Stimulated activated CD4-positive, alpha-beta T cell treated with anti-CD3 and anti-CD28 coated beads, Interleukin-15, amount 100 ng/mL, for 48 hours (primary cell): ENCODE measurements around the gene PTGES.
"Not testable (repeated sequence)": the region's sequence is repeated elsewhere in the genome, so short reads cannot be mapped to it uniquely, and the experiment has no call there.

Experiments used
- DNase-seq, 2 donors: peaks; one replicate each; pipeline ENCODE4 v3.0.0-alpha.2; 2020; ENCODE audit warnings: low read depth in 2 of 2

PTGES gene, protein sequence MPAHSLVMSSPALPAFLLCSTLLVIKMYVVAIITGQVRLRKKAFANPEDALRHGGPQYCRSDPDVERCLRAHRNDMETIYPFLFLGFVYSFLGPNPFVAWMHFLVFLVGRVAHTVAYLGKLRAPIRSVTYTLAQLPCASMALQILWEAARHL

DNA sequence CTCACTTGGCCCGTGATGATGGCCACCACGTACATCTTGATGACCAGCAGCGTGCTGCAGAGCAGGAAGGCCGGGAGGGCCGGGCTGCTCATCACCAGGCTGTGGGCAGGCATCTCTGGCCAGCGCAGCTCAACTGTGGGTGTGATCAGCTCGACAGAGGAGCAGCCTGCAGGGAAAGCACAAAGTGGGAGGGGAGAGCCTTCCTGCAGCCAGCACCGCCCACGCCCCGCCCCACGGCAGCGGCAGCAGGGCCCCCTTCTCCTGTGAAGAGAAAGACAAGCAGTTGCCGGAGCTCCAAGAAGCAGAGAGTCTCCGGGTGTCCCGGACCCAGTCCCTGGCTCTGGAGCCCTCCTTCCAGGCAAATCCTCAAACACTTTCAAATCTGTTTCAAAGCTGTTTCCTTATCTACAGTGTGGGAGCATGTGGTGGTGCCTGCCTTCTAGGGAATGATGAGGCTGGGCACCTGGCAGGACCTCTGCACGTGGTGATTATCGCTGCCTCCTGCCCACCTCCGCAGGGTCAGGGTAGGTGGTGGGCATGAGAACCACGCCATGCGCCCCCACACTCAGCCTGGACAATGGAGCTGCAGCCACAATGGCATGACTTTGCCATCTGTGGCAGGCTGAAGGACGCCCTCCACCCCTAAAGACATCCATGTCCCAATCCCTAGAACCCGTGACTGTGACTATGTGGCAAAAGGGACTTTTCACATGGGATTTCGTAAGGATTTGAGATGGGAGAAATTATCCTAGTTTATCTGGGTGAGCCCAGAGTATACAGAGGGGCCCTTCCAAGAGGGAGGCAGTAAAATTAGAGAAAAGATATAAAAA lies at the start of gene PTGES:
Gene PTGES (minus strand): TSS at position 143 of the 830 bp plus-strand sequence. CDS start 30 bp downstream, at position 113.
- peak; percentile 14 to 34 for DNase-seq

DNA sequence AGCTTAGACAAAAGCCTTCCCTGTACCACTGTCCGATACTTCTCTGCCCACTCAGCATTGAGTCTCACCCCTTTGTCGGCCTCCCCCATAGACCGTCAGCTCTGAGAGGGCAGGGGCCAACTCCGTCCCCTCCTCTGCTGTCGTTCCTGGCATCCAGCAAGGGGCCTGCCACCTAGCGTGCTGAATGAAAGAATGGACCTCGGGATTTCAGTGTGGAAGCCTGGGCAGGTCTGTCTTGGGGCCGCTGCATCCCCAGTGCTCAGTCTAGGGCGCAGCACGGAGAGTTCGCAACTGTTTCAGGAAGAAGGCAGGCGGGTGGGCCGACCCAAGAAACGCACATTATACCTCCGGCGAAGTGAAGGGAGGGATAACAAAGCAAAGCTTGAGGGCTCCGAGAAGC lies 48.7 kb upstream of the PTGES start:
- no peak for DNase-seq

DNA sequence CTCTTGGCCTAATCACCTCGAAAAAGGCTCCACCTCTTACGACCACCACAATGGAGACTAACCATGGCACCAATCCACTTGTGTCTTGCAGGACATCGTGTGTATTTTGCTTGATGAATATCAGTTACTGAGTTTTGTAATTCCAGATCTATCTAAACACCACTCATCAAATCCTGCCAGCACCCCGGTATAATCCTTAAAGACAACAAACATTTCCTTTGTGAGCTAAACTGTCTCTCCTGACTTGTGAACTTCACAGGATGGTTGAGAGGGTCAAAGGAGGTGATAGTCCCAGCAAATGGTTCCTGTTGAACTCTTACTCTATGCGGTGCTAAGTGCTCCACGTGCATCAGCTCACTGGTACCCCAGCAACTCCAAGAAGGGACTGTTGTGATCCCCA lies 46.1 kb upstream of the PTGES start:
- DNase-seq = no peak

GRCh38 chr9:129796029-129796428 lies 43.2 kb upstream of the PTGES start:
- not testable (repeated sequence) for DNase-seq

- DNase-seq = no peak
These were observed 41.7 kb upstream of the PTGES start for GRCh38 chr9:129794549-129794948.

GRCh38 chr9:129786481-129786880 lies 33.6 kb upstream of the PTGES start:
- DNase-seq = no peak

GRCh38 chr9:129785866-129786265 lies 33.0 kb upstream of the PTGES start:
- no peak for DNase-seq

DNA sequence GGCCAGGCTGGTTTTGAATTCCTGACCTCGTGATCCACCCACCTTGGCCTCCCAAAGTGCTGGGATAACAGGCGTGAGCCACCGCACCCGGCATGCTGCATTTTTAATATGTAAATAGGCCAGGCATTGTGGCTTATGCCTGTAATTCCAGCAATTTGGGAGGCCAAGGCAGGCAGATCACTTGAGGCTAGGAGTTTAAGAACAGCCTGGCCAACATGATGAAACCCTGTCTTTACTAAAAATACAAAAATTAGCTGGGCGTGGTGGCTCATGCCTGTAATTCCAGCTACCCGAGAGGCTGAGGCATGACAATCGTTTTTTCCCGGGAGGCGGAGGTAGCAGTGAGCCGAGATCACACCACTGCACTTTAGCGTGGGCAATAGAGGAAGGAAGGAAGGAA lies 32.1 kb upstream of the PTGES start:
- DNase-seq = not testable (repeated sequence)

- DNase-seq = peak; percentile 58 to 74
These were observed 30.9 kb upstream of the PTGES start for GRCh38 chr9:129783516-129784361.

DNA sequence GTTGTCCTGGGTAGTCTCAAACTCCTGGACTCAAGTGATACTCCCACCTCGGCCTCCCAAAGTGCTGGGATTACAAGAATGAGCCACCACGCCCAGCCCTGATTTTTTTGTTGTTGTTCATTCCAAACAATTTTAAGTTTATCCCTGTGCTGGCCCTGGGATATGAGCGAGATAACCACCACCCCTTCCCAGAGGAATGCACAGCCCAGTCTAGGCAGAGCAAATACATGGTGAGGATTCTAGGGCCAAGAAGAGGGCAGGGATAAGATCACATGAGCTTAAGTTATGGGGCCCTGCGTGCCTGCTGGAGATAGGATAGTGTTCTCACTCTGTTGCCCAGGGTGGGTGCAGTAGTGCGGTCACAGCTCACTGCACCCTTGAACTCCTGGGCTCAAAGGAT lies 29.1 kb upstream of the PTGES start:
- DNase-seq = no peak

- no peak for DNase-seq
These were observed 28.3 kb upstream of the PTGES start for GRCh38 chr9:129781131-129781530.

- DNase-seq = no peak
These were observed 26.8 kb upstream of the PTGES start for GRCh38 chr9:129779560-129780190.

GRCh38 chr9:129778469-129778868 lies 25.6 kb upstream of the PTGES start:
- no peak for DNase-seq

DNA sequence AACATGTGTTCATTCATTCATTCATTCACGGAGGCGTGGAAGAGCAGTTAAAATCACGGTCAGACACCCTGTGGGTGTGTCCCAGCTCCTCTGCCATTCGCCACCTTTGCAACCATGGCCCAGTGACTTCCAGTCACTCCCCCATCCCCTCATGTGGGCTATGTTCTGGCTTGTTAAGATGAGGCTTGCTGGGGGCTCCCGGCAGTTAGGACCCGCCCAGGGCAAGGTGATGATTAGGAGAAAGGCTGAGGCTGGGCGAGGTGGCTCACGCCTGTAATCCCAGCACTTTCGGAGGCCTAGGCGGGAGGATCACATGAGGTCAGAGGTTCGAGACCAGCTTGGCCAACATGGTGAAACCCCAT lies 24.9 kb upstream of the PTGES start:
- DNase-seq = no peak

GRCh38 chr9:129776938-129777768 lies 24.3 kb upstream of the PTGES start:
- DNase-seq = peak; percentile 49 to 56

DNA sequence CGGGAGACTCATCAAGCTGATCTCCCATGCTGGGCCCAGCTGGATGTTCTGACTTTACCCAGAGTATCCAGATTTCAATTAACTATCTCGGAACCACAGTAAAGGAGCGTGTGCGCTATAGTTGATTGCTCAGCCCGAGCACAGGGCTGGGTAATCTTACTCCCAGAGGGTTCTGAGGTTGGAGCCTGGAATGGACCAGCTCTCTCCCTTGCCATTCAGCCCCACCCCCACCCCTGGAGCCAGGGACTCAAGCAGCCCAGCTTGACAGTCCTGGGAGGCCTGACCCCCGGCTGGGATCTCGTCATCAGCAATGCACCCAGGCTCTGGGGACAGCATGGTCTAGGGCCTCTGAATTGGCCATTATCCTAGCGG lies 23.7 kb upstream of the PTGES start:
- no peak for DNase-seq

DNA sequence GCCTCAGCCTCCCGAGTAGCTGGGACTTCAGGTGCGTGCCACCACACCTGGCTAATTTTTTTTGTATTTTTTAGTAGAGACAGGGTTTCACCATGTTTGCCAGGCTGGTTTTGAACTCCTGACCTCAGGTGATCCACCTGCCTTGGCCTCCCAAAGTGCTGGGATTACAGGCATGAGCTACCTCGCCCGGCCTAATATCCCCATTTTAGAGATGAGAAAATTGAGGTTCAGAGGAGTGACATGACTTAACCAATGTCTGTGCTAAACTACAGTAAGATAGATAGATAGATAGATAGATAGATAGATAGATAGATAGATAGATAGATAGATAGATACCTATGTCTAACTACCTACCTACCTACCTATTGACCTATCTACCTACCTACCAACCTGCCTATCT lies 23.3 kb upstream of the PTGES start:
- DNase-seq = not testable (repeated sequence)

- DNase-seq = no peak
These were observed 22.6 kb upstream of the PTGES start for GRCh38 chr9:129775448-129775798.

DNA sequence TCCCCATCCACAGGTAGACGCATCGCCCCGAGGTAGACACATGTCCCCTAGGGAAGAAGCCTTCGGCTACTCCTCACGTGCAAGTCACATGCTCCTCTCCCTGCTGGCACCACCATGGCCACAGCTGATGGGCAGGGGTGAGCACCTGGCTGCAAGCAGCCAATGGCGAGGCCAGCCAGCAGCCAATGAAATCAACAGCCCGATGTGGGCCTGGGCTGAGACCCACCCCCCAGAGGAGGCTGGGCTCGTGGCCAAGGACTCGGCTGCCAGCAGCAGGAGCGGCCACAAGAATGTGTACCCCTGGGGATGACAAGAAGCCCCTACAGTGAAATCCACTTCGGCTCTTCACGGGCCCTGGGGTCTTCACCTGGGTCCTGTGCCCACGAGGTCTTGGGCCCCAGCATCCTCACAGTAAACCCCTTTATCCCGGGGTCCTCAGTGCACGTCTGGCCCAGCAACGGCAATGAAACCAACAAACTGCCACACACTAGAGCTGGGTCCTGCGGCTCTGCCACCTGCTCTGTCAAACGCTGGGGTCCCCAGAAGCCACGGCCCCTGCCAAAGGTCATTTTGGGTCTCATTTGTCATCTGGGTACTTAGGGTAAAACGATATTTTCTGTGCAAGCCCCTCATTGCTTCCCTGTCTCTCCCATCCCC lies 22.1 kb upstream of the PTGES start:
- DNase-seq = no peak

DNA sequence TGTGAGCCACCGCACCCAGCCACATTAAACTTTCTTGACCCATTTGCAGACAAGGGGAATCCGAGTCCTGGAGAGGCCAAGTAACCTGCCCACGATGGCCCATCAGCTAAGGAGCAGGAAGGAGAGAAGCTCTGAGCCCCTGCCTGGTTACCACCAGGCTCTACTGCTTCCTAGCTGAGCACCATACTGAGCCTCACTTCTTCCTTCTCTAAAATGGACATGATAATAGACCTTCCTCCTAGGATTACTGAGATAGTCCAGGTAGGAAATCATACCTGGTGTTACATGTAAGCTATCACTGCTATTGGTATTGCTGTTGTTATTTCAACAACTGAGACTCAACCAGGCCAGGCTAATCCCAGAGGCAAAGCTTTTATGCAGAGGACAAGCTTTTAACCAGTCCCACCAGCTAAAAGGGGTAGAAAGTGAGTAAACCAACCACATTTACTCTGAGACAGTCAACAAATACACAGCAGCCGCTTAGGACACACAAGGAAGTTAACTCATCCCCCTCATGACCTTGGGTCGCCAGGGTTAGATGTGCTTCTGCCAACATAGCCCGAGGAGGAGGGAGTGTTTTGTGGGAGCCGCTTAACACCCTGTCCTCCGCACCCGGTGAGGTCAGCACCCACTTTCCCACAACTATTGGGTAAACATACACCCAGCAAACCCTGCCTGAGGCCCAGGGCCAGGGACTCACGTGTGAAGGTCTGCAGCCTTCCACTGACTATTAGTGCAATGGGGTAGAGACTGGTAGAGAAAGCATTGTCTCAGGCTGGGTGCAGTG lies 20.6 kb upstream of the PTGES start:
- DNase-seq = no peak
